HG02943 (cell line): ENCODE data around the gene PHACTR3.

Source experiments
- ATAC-seq: cut with Tn5 transposase; IDR thresholded peaks from one replicate; pipeline ENCODE4 v1.9.1; 2021; ENCODE audit warnings: mild to moderate bottlenecking, low read depth, moderate library complexity; ENCODE audit not compliant: unreplicated experiment

The PHACTR3 gene

GRCh38 chr20:59784791-59785668, 180.7 kb downstream of the PHACTR3 start:
- no peak for ATAC-seq

- ATAC-seq: no peak
Measured at GRCh38 chr20:59785669-59785959, 181.3 kb downstream of the PHACTR3 start.

- no peak for ATAC-seq
Measured at GRCh38 chr20:59785986-59786795, 181.9 kb downstream of the PHACTR3 start.

GRCh38 chr20:59786801-59787537, 182.6 kb downstream of the PHACTR3 start:
- no peak for ATAC-seq

- ATAC-seq: no peak
Measured at GRCh38 chr20:59787538-59787890, 183.2 kb downstream of the PHACTR3 start.

GRCh38 chr20:59788196-59788735, 183.9 kb downstream of the PHACTR3 start:
- ATAC-seq: no peak

- ATAC-seq: no peak
Measured at GRCh38 chr20:59788811-59789397, 184.6 kb downstream of the PHACTR3 start.

- ATAC-seq: no peak
Measured at GRCh38 chr20:59789686-59790085, 185.3 kb downstream of the PHACTR3 start.

- ATAC-seq: no peak
Measured at GRCh38 chr20:59790346-59790745, 186.0 kb downstream of the PHACTR3 start.

GRCh38 chr20:59792300-59792699, 188.0 kb downstream of the PHACTR3 start:
- no peak for ATAC-seq

GRCh38 chr20:59794555-59794954, 190.2 kb downstream of the PHACTR3 start:
- no peak for ATAC-seq

GRCh38 chr20:59800309-59800708, 196.0 kb downstream of the PHACTR3 start:
- no peak for ATAC-seq

- no peak for ATAC-seq
Measured at GRCh38 chr20:59802018-59802417, 197.7 kb downstream of the PHACTR3 start.

- no peak for ATAC-seq
Measured at GRCh38 chr20:59802471-59803221, 198.3 kb downstream of the PHACTR3 start.

- no peak for ATAC-seq
Measured at GRCh38 chr20:59804347-59804746, 200.0 kb downstream of the PHACTR3 start.

GRCh38 chr20:59804871-59805665, 200.7 kb downstream of the PHACTR3 start:
- ATAC-seq: no peak

GRCh38 chr20:59805786-59806577, 201.6 kb downstream of the PHACTR3 start:
- ATAC-seq: no peak

GRCh38 chr20:59806578-59806975, 202.2 kb downstream of the PHACTR3 start:
- ATAC-seq: no peak
